Naive B cell (primary cell): Measurements from ENCODE around the gene VWA8. TPM values are rescaled to one million over a fixed set of nuclear protein-coding genes. Genes with fewer than 3 reads are reported as not detected.

Source experiments
- ATAC-seq, 2 donors: fragments of 150-1000 bp; cut with Tn5 transposase; 2 replicates each; pipeline ENCODE4 v1.10.0; 2021; ENCODE audit warnings: low read depth in 2 of 2, mild to moderate bottlenecking in 2 of 2, moderate library complexity in 2 of 2
- DNase-seq: peaks from one replicate; pipeline ENCODE4 v3.0.0; 2022
- H3K27ac Mint-ChIP-seq, 6 donors: one replicate each; pipeline ENCODE4 v1.8.0; 2020 to 2022; ENCODE audit warnings: mild to moderate bottlenecking in 6 of 6, mixed read lengths in 6 of 6, moderate library complexity in 5 of 6, inconsistent platforms in 2 of 6
- H3K27me3 Mint-ChIP-seq, 3 donors: one replicate each; pipeline ENCODE4 v1.8.0; 2021 to 2022; ENCODE audit warnings: mixed read lengths in 3 of 3, mild to moderate bottlenecking in 1 of 3
- H3K36me3 Mint-ChIP-seq, 2 donors: one replicate each; pipeline ENCODE4 v1.8.0; 2020 to 2022; ENCODE audit warnings: mixed read lengths in 2 of 2, inconsistent platforms in 1 of 2, mild to moderate bottlenecking in 1 of 2
- H3K4me1 Mint-ChIP-seq, 3 donors: one replicate each; pipeline ENCODE4 v1.8.0; 2020 to 2022; ENCODE audit warnings: mixed read lengths in 3 of 3, inconsistent platforms in 1 of 3, mild to moderate bottlenecking in 1 of 3, moderate library complexity in 1 of 3
- H3K4me3 Mint-ChIP-seq, 8 donors: one replicate each; pipeline ENCODE4 v1.8.0; 2020 to 2022; ENCODE audit warnings: mild to moderate bottlenecking in 8 of 8, mixed read lengths in 8 of 8, moderate library complexity in 8 of 8, inconsistent platforms in 2 of 8
- H3K9me3 Mint-ChIP-seq, 7 donors: one replicate each; pipeline ENCODE4 v1.8.0; 2020 to 2022; ENCODE audit warnings: mixed read lengths in 7 of 7, mild to moderate bottlenecking in 5 of 7, inconsistent platforms in 2 of 7, moderate library complexity in 1 of 7
- polyA plus RNA-seq, 6 donors: library from polyadenylated mRNA; unstranded; fragments of 300-500 nt; fragmentation: Illumina TruSeq; gene quantifications; one replicate each; pipeline ENCODE4 v1.2.3, GENCODE V29; 2021; ENCODE audit warnings: low read depth in 6 of 6

Gene VWA8
- polyA plus RNA-seq, 6 donors from 2014 or later, result 0.91 to 6.2 (median 3.5) TPM

GRCh38 chr13:41791056-41791455 lies 169.9 kb downstream of the VWA8 start:
- Mint-ChIP-seq H3K27ac (no peak overlapping the region), H3K27me3 (no peaks in the 10 kb centered on the region), H3K9me3 (no peaks in the 10 kb centered on the region), H3K36me3 (peaks cover 12 to 13% of the 10 kb centered on the region in 2 donors), H3K4me1 (no peaks in the 10 kb centered on the region), H3K4me3 (no peak overlapping the region)
- ATAC-seq (no peak), DNase-seq (no peak)

DNA sequence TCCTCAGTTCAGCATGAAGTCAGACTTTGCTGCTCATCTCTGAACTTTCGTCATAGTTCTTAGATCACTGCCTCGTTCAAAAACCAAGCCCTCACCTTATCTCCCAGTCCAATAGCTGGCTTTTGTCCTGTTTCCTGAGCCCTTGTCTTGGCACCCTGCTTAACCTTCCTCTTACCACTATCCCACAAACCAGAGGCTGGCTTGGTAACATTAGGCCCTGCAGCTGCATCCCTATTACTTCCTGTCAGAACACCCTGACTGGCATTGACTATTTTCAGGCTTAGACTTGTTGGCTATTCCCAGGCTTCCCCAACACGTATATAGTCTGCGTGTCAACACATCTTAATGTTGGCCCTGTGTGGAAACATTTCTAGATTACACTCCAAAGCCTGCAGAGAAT lies 172.4 kb downstream of the VWA8 start:
- Mint-ChIP-seq H3K27ac (no peak overlapping the region), H3K36me3 (no peaks in the 10 kb centered on the region), H3K4me1 (no peaks in the 10 kb centered on the region), H3K4me3 (no peak overlapping the region), H3K9me3 (no peaks in the 10 kb centered on the region), H3K27me3 (no peaks in the 10 kb centered on the region)
- DNase-seq (no peak), ATAC-seq (no peak)

DNA sequence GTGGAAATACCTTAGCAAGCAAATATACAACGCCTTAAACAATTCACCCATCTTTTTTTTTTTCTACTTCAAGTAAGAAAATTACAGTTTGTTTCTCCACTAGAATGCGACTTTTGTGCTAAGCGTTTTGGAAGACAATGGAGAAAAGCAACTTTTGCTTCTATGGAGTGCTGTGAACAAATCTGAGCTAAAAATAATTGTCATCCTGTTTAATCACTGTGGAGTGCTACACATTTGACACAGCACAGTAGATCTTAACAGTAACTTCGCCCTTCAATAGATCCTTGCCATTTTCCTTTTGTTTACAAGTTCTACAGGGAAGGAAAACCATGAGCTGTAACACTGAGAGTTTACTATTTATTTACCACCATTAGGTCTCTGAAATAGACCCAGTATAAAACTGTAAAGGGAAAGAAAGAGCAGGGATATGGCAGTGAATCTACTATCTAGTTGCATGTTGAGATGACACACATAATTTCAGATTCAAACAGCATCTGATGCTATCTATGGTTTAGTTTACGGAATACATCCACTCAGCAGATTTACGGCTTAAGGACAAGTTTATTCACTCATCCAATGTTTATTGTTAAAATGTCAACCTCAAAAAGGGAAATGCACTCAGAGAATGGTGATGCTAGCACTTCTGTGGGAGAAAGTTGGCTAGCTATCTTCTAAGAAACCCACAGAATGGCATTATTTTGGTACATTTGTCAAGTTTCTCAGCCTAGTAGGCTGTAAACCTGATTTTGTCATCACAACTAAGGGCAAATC lies 175.3 kb downstream of the VWA8 start:
- Mint-ChIP-seq H3K27ac (no peak overlapping the region), H3K27me3 (no peaks in the 10 kb centered on the region), H3K9me3 (no peaks in the 10 kb centered on the region), H3K4me1 (no peaks in the 10 kb centered on the region), H3K36me3 (no peaks in the 10 kb centered on the region), H3K4me3 (no peak overlapping the region)
- ATAC-seq (no peak), DNase-seq (no peak)

DNA sequence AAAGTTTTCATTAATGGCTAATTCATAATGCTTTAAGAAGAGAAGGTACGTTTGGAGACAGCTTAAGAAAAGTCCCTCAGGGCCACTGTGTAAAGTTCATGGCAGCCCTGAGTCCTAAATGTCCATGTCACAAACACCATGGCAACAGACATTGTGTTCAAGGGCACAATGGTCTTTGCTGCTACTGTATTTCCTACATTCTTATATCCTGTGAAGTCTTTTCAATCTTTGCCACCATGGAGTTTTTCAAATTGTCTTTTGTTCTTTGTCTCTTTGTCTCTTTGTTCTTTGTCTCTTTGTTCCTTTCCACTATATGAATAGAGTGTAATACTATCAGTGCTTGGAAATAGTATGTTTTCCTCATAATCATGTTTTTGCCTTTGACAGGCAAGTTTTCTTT lies 178.8 kb downstream of the VWA8 start:
- Mint-ChIP-seq H3K9me3 (no peaks in the 10 kb centered on the region), H3K27me3 (no peaks in the 10 kb centered on the region), H3K4me3 (peak overlapping the region in 1 of 8 donors; percentile 54), H3K27ac (peak overlapping the region in 1 of 6 donors; percentile 39), H3K4me1 (no peaks in the 10 kb centered on the region), H3K36me3 (peaks cover 6 to 7% of the 10 kb centered on the region in 2 donors)
- no peak for ATAC-seq
- no peak for DNase-seq

- no peaks in the 10 kb centered on the region for H3K4me1 Mint-ChIP-seq
- no peaks in the 10 kb centered on the region for H3K27me3 Mint-ChIP-seq
Measured at GRCh38 chr13:41780715-41781706, 179.9 kb downstream of the VWA8 start.

GRCh38 chr13:41775251-41775650 lies 185.7 kb downstream of the VWA8 start:
- H3K27ac Mint-ChIP-seq, result no peak overlapping the region
- ATAC-seq (no peak), DNase-seq (no peak)
- no peaks in the 10 kb centered on the region for H3K4me1 Mint-ChIP-seq
- H3K27me3 Mint-ChIP-seq, result no peaks in the 10 kb centered on the region
- H3K4me3 Mint-ChIP-seq, result no peak overlapping the region
- peaks cover 17 to 18% of the 10 kb centered on the region in 2 donors for H3K36me3 Mint-ChIP-seq
- no peaks in the 10 kb centered on the region for H3K9me3 Mint-ChIP-seq

More at GRCh38 chr13:41780715-41781706, 179.9 kb downstream of the VWA8 start:
- DNase-seq, result no peak
- ATAC-seq, result no peak
- peaks cover 10 to 12% of the 10 kb centered on the region in 2 donors for H3K36me3 Mint-ChIP-seq
- no peaks in the 10 kb centered on the region for H3K9me3 Mint-ChIP-seq
- no peak overlapping the region for H3K27ac Mint-ChIP-seq
- H3K4me3 Mint-ChIP-seq, result no peak overlapping the region

DNA sequence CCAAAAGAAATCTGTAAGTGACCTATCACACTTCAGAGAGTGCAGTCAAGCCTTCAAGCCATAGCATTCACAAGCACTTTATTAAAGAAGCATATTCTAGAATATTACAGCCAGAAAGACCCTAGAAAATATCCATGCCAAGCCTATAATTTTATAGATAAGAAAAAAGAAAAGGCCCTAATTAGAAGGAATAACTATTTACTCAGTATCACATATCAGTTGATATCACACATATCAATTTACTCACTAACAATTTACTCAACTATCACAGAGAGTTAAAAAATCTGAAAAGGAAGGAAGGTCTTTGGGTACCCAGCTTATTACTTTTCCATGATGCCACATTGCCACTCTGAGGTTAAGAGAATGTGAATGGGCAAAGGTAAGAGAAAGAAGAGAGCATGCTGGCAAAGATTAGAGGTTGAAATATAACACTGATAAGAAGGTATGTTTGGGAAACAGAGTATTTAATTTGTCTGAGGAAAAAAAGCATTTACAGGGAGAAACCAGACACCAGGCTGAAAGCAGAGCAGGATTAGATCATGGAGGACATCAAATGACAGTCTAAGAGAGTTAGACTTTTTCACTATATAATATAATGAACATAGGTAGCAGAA lies 186.2 kb downstream of the VWA8 start:
- Mint-ChIP-seq H3K27me3 (no peaks in the 10 kb centered on the region), H3K9me3 (no peaks in the 10 kb centered on the region), H3K4me1 (no peaks in the 10 kb centered on the region), H3K27ac (peak overlapping the region in 1 of 6 donors; percentile 4), H3K4me3 (no peak overlapping the region), H3K36me3 (peaks cover 21 to 23% of the 10 kb centered on the region in 2 donors)
- DNase-seq (no peak), ATAC-seq (no peak)

DNA sequence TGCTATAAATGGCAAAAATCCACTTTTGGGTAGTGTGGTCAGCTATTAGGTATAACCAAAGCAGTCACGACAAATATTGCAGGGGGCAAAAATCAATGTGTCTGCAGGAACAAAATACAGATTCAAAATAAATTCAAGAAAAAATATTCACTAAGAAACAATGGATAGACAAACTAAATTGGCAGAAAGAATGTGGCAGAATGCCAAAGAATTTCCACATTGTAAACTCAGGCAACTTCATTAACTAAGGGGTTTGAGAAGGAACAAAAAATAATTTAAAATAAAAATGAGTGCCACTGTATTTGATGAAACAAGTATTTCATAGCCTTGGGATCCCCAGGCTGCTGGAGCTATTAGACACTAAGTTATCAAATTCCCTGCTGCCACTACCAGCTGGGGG lies 193.1 kb downstream of the VWA8 start:
- Mint-ChIP-seq H3K9me3 (no peaks in the 10 kb centered on the region), H3K4me1 (no peaks in the 10 kb centered on the region), H3K27me3 (no peaks in the 10 kb centered on the region), H3K4me3 (no peak overlapping the region), H3K27ac (peak overlapping the region in 1 of 6 donors; percentile 63), H3K36me3 (peaks cover 11 to 21% of the 10 kb centered on the region in 2 donors)
- ATAC-seq (no peak), DNase-seq (no peak)

DNA sequence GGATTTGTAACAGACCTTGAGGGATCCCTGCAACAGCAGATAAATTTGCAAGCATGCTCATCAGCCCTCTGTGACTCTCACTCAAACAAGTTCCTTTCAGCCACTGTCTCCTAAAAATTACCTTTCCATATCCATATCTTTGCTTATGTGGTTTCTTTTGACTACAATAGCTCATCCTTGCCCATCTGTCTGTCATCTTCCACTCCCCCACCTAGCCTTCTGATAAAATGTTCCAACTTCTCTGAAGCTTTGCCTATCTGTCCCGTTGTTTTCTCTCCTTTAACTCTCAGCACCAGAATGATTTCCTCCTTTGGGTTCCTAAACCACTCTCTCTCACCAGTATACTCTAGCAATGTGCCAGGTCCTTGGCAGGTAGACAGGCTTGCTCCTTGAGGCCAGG lies 194.5 kb downstream of the VWA8 start:
- no peak overlapping the region for H3K4me3 Mint-ChIP-seq
- H3K4me1 Mint-ChIP-seq, result no peaks in the 10 kb centered on the region
- H3K27ac Mint-ChIP-seq, result no peak overlapping the region
- no peaks in the 10 kb centered on the region for H3K27me3 Mint-ChIP-seq
- peaks cover 11 to 21% of the 10 kb centered on the region in 2 donors for H3K36me3 Mint-ChIP-seq
- no peak for ATAC-seq
- no peaks in the 10 kb centered on the region for H3K9me3 Mint-ChIP-seq
- no peak for DNase-seq

DNA sequence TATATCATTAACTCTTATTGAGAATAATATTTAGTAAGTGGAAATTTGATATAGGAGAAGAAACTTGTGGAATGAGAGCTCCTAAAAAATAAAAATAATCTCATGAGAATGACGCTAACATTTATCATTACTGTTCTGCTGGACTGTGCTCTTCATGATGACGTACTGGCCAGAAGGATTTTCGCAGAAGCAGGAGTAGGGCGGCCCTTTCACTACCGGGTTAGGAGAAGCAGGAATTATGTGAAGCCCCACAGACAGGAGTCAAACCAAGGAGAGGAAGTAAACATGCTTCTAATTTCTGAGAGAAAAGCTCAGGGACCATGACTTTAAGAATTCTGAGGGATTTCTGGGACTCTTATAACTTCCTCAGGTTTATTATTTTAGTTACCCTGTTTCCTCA lies 195.1 kb downstream of the VWA8 start:
- Mint-ChIP-seq H3K27me3 (no peaks in the 10 kb centered on the region), H3K36me3 (peaks cover 15 to 21% of the 10 kb centered on the region in 2 donors), H3K4me1 (no peaks in the 10 kb centered on the region), H3K4me3 (no peak overlapping the region), H3K9me3 (no peaks in the 10 kb centered on the region), H3K27ac (peak overlapping the region in 1 of 6 donors; percentile 74)
- no peak for ATAC-seq
- DNase-seq, result no peak

DNA sequence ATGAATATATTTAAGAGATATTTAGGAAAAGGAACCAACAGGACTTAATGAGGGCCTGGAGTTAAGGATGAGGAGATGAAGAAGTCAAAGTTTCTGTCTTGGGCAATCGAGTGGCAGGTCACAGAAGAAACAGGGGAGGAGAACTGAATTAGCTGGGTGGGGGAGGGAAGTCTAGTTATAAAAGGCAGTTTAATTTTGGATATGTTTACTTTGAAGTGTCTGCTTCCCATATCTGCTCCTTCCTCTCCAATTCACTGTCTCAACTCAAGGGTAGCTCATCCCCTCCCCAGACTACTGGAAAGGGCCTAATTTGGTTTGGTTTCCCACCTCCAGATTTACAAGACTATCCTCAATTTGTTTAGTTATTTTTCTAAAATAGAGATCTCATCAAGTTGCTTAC lies 195.9 kb downstream of the VWA8 start:
- Mint-ChIP-seq H3K4me1 (no peaks in the 10 kb centered on the region), H3K4me3 (no peak overlapping the region), H3K36me3 (peaks cover 20 to 24% of the 10 kb centered on the region in 2 donors), H3K9me3 (no peaks in the 10 kb centered on the region), H3K27me3 (no peaks in the 10 kb centered on the region), H3K27ac (no peak overlapping the region)
- ATAC-seq (no peak), DNase-seq (no peak)

GRCh38 chr13:41764558-41764957 lies 196.4 kb downstream of the VWA8 start:
- no peak for ATAC-seq
- Mint-ChIP-seq H3K27ac (no peak overlapping the region), H3K9me3 (no peaks in the 10 kb centered on the region), H3K4me3 (no peak overlapping the region), H3K36me3 (peaks cover 17 to 23% of the 10 kb centered on the region in 2 donors), H3K4me1 (no peaks in the 10 kb centered on the region), H3K27me3 (no peaks in the 10 kb centered on the region)
- no peak for DNase-seq

- Mint-ChIP-seq H3K27ac (no peak overlapping the region), H3K36me3 (peaks cover 21 to 28% of the 10 kb centered on the region in 2 donors), H3K4me3 (no peak overlapping the region), H3K4me1 (no peaks in the 10 kb centered on the region), H3K9me3 (no peaks in the 10 kb centered on the region), H3K27me3 (no peaks in the 10 kb centered on the region)
- no peak for DNase-seq
- no peak for ATAC-seq
Measured at GRCh38 chr13:41763782-41764181, 197.1 kb downstream of the VWA8 start.
